Keratinocyte (primary cell): ENCODE data around the gene SASH1.

Experiments used
- EZH2 ChIP-seq: IDR thresholded peaks from one replicate; pipeline ENCODE4 v1.6.1; 2012; ENCODE audit warnings: inconsistent platforms, mild to moderate bottlenecking, low read length, moderate library complexity
- TF ChIP-seq, protein P1 (sequence below), 3 experiments: IDR thresholded peaks in 1 of 3; conservative IDR thresholded peaks in 1 of 3; optimal IDR thresholded peaks in 1 of 3; 2 replicates in 2 of 3; 3 replicates in 1 of 3; pipeline versions ENCODE3 to v1.5.1; 2011; ENCODE audit warnings: low read length in 3 of 3, mild to moderate bottlenecking in 3 of 3, moderate library complexity in 2 of 3, control low read depth in 1 of 3, inconsistent platforms in 1 of 3; ENCODE audit not compliant: insufficient read depth in 2 of 3; ENCODE audit errors: extremely low read depth in 1 of 3

DNA sequence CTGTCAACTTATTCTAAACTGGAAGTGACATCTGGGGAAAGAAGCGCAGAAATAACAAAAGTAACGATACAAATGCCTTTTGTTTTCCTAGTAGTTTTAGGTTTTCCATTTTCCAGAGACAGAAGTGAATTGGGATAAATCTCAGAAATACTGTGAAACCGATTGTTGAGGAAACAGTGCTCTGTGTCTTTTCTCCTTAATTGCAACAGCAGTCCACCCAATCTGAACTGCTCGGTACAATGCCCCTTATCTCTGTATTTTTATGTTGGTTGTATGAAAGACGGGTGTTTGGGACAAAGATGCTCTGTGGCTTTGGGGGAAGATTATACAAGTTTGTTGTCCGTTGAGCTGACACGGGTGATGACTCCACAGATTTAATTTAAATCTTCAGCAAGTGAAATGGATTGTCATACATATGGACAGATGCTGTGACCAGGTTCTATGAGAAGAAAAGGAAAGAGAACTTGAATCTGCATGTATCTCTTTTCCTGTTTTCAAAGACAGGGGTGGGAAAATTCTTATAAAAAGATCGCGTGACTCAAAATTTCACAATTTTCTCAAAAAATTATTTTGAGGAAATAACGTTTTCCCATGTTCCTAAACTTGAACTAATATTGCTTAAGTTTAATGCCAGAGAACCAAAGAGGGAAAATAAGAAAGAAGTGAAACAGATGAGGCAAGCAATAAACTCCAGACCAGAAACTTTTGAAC lies 41.2 kb downstream of the SASH1 start:
- TF ChIP-seq, protein P1, sequence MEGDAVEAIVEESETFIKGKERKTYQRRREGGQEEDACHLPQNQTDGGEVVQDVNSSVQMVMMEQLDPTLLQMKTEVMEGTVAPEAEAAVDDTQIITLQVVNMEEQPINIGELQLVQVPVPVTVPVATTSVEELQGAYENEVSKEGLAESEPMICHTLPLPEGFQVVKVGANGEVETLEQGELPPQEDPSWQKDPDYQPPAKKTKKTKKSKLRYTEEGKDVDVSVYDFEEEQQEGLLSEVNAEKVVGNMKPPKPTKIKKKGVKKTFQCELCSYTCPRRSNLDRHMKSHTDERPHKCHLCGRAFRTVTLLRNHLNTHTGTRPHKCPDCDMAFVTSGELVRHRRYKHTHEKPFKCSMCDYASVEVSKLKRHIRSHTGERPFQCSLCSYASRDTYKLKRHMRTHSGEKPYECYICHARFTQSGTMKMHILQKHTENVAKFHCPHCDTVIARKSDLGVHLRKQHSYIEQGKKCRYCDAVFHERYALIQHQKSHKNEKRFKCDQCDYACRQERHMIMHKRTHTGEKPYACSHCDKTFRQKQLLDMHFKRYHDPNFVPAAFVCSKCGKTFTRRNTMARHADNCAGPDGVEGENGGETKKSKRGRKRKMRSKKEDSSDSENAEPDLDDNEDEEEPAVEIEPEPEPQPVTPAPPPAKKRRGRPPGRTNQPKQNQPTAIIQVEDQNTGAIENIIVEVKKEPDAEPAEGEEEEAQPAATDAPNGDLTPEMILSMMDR (optimal IDR thresholded peaks at IDR 0.05 in 1 of 3, IDR thresholded peaks at IDR 0.05 in 1 of 3, conservative IDR thresholded peaks at IDR 0.05 in 1 of 3; ENCODE audit: extremely low read depth in 1 of 3, insufficient read depth in 2 of 3, low read length in 3 of 3), result no peak
- TF ChIP-seq EZH2, result no peak
